ENCODE data around the gene PPFIBP2. TPM values are rescaled to one million over a fixed set of nuclear protein-coding genes. Genes with fewer than 3 reads are reported as not detected.

PPFIBP2 gene
- total and polyA plus RNA-seq, 2 of the 13 experiments (the other 11 are each of a cell fraction or from before 2014, with no cell fraction given): 15.0 to 52.5 TPM

DNA sequence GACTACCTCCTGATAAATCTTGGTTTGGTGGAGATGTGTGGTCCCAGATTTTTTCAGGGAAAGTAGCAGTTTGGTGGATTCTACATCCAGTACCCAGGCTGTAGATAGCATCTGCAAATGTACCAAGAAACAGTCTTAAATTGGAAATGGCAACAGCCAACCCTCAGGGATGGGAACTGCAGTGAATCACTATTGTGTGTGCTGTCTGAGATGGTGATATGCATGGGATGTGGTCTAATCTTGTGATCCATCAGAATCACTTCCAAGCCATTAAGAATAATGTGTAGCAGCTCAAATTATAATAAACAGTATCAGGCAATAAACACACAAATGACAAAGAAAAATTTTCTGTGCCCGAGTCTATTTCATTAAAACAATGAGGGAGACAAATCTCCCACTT, 25.1 kb upstream of the PPFIBP2 start:
- WGBS (ENCODE audit: low lambda C conversion rate): 30% methylated on average over 1 of the region's 1 CpG
- no peaks in the 10 kb centered on the region for H3K36me3 ChIP-seq (replicated peaks in 1 of 2; ENCODE audit: control insufficient read depth in 1 of 2, insufficient read depth in 2 of 2, low read length in 2 of 2)
- H2AFZ ChIP-seq (ENCODE audit: low read length): no peak overlapping the region
- no peak overlapping the region for H3K9ac ChIP-seq (ENCODE audit: insufficient read depth, low read depth, low read length)
- DNase-seq (ENCODE audit: low spot score) (no peak), FAIRE-seq (no peak), ATAC-seq (no peak)
- H3K4me2 ChIP-seq (ENCODE audit: low read depth, low read length): no peak overlapping the region
- in situ Hi-C loops (cut with HindIII; ENCODE audit: extremely low pct_ligation_motif_present, low pct_unique_long_range_greater_than_20kb) (no loop called here), intact Hi-C loops (cut with micrococcal nuclease; ENCODE audit: unreplicated experiment) (no loop called here)
- no peaks in the 10 kb centered on the region for H4K20me1 ChIP-seq (ENCODE audit: insufficient read depth, low read length)
- H3K27me3 ChIP-seq (ENCODE audit: control insufficient read depth in 1 of 2, insufficient read depth in 2 of 2, low read length in 2 of 2): no peaks in the 10 kb centered on the region
- no peaks in the 10 kb centered on the region for H3K79me2 ChIP-seq (ENCODE audit: insufficient read depth, low read length)
- CTCF ChIA-PET (ENCODE audit: low intra/inter-chr PET ratio, low total read pairs): no interaction called here
- TF ChIP-seq, protein P1, sequence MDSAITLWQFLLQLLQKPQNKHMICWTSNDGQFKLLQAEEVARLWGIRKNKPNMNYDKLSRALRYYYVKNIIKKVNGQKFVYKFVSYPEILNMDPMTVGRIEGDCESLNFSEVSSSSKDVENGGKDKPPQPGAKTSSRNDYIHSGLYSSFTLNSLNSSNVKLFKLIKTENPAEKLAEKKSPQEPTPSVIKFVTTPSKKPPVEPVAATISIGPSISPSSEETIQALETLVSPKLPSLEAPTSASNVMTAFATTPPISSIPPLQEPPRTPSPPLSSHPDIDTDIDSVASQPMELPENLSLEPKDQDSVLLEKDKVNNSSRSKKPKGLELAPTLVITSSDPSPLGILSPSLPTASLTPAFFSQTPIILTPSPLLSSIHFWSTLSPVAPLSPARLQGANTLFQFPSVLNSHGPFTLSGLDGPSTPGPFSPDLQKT (CRISPR knock-in tag; IDR thresholded peaks at IDR 0.05; ENCODE audit: borderline replicate concordance): no peak
- TF ChIP-seq ZNF780A (CRISPR knock-in tag; IDR thresholded peaks at IDR 0.05) (no peak), GABPA (IDR thresholded peaks at IDR 0.05; ENCODE audit: low read depth, low read length) (no peak), GABPA (CRISPR knock-in tag; IDR thresholded peaks at IDR 0.05; ENCODE audit: low read depth) (no peak), ETV5 (CRISPR knock-in tag; IDR thresholded peaks at IDR 0.05; ENCODE audit: borderline replicate concordance) (no peak), ZMYM4 (CRISPR knock-in tag; IDR thresholded peaks at IDR 0.05) (no peak), LBX2 (CRISPR knock-in tag; IDR thresholded peaks at IDR 0.05; ENCODE audit: borderline replicate concordance) (no peak), RORA (CRISPR knock-in tag; IDR thresholded peaks at IDR 0.05) (no peak), ARNTL (CRISPR knock-in tag; IDR thresholded peaks at IDR 0.05) (no peak), ZNF296 (CRISPR knock-in tag; conservative IDR thresholded peaks at IDR 0.05) (no peak), SRF (IDR thresholded peaks at IDR 0.05; ENCODE audit: low read depth, low read length) (no peak), ZNF24 (IDR thresholded peaks at IDR 0.05) (no peak), RFXAP (CRISPR knock-in tag; IDR thresholded peaks at IDR 0.05; ENCODE audit: borderline replicate concordance) (no peak), ELF4 (CRISPR knock-in tag; IDR thresholded peaks at IDR 0.05; ENCODE audit: borderline replicate concordance) (no peak), EZH2 (conservative IDR thresholded peaks at IDR 0.05; ENCODE audit: low read depth, low read length) (no peak), FIP1L1 (IDR thresholded peaks at IDR 0.05; ENCODE audit: borderline replicate concordance, insufficient read depth, low read depth, low read length) (no peak), ELF1 (CRISPR knock-in tag; IDR thresholded peaks at IDR 0.05) (no peak), ZBTB7A (CRISPR knock-in tag; IDR thresholded peaks at IDR 0.05) (no peak)
- TF ChIP-seq, protein P2, sequence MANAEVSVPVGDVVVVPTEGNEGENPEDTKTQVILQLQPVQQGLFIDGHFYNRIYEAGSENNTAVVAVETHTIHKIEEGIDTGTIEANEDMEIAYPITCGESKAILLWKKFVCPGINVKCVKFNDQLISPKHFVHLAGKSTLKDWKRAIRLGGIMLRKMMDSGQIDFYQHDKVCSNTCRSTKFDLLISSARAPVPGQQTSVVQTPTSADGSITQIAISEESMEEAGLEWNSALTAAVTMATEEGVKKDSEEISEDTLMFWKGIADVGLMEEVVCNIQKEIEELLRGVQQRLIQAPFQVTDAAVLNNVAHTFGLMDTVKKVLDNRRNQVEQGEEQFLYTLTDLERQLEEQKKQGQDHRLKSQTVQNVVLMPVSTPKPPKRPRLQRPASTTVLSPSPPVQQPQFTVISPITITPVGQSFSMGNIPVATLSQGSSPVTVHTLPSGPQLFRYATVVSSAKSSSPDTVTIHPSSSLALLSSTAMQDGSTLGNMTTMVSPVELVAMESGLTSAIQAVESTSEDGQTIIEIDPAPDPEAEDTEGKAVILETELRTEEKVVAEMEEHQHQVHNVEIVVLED (CRISPR knock-in tag; IDR thresholded peaks at IDR 0.05; ENCODE audit: borderline replicate concordance): no peak
- TF ChIP-seq, protein P3, sequence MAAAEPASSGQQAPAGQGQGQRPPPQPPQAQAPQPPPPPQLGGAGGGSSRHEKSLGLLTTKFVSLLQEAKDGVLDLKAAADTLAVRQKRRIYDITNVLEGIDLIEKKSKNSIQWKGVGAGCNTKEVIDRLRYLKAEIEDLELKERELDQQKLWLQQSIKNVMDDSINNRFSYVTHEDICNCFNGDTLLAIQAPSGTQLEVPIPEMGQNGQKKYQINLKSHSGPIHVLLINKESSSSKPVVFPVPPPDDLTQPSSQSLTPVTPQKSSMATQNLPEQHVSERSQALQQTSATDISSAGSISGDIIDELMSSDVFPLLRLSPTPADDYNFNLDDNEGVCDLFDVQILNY (CRISPR knock-in tag; conservative IDR thresholded peaks at IDR 0.05): no peak
- no TSS peak for BruUV-seq (replicated peaks)
- no peak overlapping the region for H3K4me3 ChIP-seq (replicated peaks in 1 of 3; ENCODE audit: insufficient read depth in 1 of 3, low read depth in 2 of 3, low read length in 3 of 3)
- no peaks in the 10 kb centered on the region for H3K9me3 ChIP-seq (ENCODE audit: low read length)
- no peak overlapping the region for H3K27ac ChIP-seq (ENCODE audit: extremely low read length, insufficient read depth, low read length)
- peaks cover 17% of the 10 kb centered on the region for H3K4me1 ChIP-seq (ENCODE audit: insufficient read depth, low read length)
- POLR2A ChIA-PET: no interaction called here
